ENCODE data around the gene CCNB1.
"Not testable (repeated sequence)": the region's sequence is repeated elsewhere in the genome, so short reads cannot be mapped to it uniquely, and the experiment has no call there.

Gene CCNB1

DNA sequence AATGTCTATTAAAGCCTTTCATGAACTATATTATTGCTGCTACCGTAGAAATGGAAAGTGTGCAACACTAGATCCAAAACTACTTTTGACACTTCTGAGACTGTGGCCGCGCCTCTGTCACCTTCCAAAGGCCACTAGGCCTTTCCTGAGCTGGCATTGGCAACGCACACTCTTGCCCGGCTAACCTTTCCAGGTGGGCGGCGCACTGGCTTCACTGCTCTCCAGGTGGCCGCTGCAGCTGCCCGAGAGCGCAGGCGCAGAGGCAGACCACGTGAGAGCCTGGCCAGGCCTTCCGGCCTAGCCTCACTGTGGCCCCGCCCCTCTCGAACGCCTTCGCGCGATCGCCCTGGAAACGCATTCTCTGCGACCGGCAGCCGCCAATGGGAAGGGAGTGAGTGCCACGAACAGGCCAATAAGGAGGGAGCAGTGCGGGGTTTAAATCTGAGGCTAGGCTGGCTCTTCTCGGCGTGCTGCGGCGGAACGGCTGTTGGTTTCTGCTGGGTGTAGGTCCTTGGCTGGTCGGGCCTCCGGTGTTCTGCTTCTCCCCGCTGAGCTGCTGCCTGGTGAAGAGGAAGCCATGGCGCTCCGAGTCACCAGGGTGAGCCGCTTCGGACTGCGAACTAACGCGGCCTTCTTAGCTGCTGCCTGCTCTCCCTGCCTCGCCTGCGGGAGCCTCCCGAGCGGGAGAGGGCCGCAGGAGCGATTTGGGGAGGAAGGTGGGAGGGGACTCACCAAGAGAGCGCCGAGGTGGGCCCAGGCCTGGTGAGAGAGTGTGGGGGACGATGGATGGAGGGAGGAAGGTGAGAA, at the start of gene CCNB1:
TSS of gene CCNB1 (plus strand) at position 465 of the 807 bp plus-strand sequence. CDS start at position 578, 113 bp downstream.
- peak; percentile 98 for DNase-seq

GRCh38 chr5:69129413-69129812, 37.5 kb upstream of the CCNB1 start:
- no peak for DNase-seq

GRCh38 chr5:69130241-69130640, 36.7 kb upstream of the CCNB1 start:
- DNase-seq, result no peak

GRCh38 chr5:69131304-69131703, 35.6 kb upstream of the CCNB1 start:
- DNase-seq, result no peak

DNA sequence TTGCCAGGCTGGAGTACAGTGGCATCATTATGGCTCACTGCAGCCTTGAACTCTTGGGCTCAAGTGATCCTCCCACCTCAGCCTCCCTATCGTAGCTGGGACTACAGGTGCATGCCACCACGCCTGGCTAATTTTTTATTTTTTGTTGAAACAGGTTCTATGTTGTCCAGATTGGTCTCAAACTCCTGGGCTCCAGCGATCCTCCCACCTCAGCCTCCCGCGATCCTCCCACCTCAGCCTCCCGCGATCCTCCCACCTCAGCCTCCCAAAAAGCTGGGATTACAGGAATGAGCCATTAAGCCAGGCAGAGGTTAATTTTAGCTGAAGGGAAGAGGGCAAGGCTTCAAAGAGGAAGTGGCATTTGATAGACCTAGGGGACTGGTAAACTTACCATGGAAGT, 32.8 kb upstream of the CCNB1 start:
- DNase-seq, result no peak

- DNase-seq, result no peak
These were observed 30.7 kb upstream of the CCNB1 start for GRCh38 chr5:69136293-69136692.

GRCh38 chr5:69137208-69137607, 29.7 kb upstream of the CCNB1 start:
- not testable (repeated sequence) for DNase-seq

DNA sequence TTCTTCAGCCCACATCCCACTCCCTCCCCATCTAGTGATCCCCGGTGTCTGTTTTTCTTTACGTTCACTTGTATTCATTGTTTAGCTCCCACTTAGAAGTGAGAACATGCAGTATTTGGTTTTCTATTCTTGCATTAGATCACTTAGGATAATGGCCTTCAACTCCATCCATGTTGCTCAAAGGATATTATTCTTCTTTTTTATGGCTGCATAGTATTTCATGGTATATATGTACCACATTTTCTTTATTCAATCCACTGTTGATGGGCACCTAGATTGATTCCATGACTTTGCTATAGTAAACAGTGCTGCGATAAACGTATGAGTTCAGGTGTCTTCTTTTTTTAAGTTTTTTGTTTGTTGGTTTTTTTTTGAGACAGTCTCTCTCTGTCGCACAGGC, 29.1 kb upstream of the CCNB1 start:
- no peak for DNase-seq

GRCh38 chr5:69138766-69139165, 28.2 kb upstream of the CCNB1 start:
- no peak for DNase-seq

- DNase-seq, result not testable (repeated sequence)
These were observed 26.7 kb upstream of the CCNB1 start for GRCh38 chr5:69140239-69140638.

- DNase-seq, result no peak
These were observed 26.1 kb upstream of the CCNB1 start for GRCh38 chr5:69140827-69141226.

DNA sequence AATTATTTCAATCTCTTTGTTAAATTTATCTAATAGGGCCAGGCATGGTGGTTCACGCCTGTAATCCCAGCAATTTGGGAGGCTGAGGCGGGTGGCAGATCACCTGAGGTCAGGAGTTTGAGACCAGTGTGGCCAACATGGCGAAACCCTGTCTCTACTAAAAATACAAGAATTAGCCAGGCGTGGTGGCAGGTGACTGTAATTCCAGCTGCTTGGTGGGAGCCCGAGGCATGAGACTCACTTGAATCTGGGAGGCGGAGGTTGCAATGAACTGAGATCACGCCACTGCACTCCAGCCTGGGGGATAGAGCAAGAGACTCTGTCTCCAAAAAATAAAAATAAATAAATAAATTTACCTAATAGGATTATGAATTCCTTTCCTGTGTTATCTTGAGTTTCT, 18.4 kb upstream of the CCNB1 start:
- DNase-seq, result not testable (repeated sequence)

GRCh38 chr5:69148981-69149675, 17.8 kb upstream of the CCNB1 start:
- no peak for DNase-seq

GRCh38 chr5:69149676-69150010, 17.3 kb upstream of the CCNB1 start:
- DNase-seq, result no peak

DNA sequence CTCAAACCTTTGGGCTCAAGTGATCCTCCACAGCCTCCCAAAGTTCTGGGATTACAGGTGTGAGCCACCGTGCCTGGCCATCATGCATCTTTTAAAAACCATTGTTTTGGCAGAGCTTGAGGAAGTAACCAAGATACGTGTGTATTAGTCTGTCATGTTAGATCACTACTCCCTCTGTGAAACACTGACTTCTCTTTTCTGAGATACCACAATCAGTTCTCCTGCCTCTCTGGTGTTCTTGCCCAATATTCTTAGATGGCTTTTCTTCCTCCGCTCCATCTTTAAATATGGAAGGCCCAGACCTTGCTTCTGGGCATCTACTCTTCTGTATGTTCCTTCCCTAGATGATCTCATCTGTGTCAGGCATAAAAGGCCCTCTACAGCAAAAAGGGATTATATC, 14.2 kb upstream of the CCNB1 start:
- DNase-seq, result no peak

DNA sequence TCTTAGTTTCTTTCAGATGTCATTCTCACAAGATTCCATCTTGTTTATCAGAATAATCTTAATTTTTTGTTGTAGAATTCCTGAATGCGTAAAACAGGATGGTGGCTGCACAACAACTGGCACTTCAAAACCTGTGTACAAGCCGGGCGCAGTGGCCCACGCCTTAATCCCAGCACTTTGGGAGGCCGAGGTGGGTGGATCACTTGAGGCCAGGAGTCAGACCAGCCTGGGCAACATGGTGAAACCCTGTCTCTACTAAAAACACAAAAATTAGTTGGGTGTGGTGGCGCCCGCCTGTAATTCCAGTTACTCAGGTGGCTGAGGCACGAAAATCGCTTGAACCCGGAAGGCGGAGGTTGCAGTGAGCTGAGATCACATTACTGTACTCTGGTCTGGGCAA, 10.5 kb upstream of the CCNB1 start:
- no peak for DNase-seq

- no peak for DNase-seq
These were observed 8.9 kb upstream of the CCNB1 start for GRCh38 chr5:69158039-69158438.

DNA sequence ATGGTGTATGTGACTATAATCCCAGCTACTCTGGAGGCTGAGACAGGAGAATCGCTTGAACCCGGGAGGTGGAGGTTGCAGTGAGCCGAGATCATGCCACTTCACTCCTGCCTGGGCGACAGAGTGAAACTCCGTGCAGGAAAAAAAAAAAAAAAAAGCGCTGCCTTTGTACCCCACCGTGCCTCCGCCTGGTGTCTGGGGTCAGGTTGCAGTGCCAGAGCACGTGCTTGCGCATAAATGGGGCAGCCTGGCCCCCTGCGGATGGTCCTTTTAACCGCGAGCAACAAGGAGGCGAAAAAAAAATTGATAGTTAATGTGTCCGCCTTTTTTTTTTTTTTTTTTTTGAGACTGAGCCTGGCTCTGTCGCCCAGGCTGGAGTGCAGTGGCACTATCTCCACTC, 6.3 kb upstream of the CCNB1 start:
- DNase-seq, result no peak

GRCh38 chr5:69167493-69167855, 524 bp downstream of the CCNB1 start:
- no peak for DNase-seq

DNA sequence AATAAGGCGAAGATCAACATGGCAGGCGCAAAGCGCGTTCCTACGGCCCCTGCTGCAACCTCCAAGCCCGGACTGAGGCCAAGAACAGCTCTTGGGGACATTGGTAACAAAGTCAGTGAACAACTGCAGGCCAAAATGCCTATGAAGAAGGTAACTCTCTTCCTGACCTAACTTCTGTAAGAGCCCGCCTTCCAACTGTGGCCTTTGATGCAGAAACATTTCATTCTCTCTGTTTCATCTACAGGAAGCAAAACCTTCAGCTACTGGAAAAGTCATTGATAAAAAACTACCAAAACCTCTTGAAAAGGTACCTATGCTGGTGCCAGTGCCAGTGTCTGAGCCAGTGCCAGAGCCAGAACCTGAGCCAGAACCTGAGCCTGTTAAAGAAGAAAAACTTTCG, 979 bp downstream of the CCNB1 start:
- no peak for DNase-seq

DNA sequence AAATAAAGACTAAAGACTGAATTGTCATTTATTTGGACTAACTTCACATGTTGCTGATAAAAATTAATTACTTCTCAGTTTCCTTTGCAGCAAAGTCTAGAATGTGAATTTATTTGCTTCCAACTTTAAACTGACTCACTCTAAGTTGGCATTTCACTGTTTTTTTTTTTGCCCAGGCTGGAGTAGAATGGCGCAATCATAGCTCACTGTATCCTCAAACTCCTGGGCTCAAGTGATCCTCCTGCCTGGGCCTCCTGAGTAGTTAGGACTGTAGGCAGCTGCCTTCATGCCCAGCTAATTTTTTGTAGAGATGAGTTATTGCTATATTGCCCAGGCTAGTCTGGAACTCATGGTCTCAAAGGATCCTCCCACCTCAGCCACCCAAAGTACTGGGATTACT, 3.5 kb downstream of the CCNB1 start:
- no peak for DNase-seq

DNA sequence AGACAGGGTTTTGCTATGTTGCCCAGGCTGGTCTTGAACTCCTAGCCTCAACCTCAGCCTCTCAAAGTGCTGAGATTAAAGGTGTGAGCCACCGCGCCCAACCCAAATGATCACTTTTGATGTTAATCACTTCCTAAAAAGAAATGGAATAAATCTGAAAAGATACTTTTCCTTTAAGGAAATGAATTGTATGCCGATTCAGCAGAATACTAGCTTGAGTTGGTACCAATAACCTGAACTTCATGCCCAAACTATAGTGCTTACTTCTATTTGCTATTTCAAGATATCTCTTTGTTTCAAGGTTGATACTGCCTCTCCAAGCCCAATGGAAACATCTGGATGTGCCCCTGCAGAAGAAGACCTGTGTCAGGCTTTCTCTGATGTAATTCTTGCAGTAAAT, 4.0 kb downstream of the CCNB1 start:
- DNase-seq, result no peak

DNA sequence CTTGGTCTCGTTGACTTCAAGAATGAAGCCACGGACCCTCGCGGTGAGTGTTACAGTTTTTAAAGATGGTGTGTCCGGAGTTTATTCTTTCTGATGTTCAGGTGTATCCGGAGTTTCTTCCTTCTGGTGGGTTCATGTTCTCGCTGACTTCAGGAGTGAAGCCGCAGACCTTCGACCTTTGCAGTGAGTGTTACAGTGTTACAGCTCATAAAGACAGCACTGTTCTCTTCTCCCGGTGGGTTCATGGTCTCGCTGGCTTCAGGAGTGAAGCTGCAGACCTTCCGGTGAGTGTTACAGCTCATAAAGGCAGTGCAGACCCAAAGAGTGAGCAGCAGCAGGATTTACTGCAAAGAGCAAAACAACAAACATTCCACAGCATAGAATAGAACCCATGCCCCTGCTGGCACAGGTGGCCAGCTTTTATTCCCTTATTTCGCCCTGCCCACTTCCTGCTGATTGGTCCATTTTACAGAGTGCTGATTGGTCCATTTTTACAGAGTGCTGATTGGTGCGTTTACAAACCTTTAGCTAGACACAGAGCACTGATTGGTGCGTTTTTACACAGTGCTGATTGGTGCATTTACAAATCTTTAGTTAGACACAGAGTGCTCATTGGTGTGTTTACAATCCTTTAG, 14.8 kb downstream of the CCNB1 start:
- not testable (repeated sequence) for DNase-seq

GRCh38 chr5:69184621-69185020, 17.7 kb downstream of the CCNB1 start:
- DNase-seq, result no peak
